HEK293 (cell line): Measurements from ENCODE around the gene B4GALT3.

Experiments
- CTCF ChIA-PET: fragments of 350-600 bp; formaldehyde crosslinking; extraction: SDS; loops from one replicate; lab custom pipeline; 2021; ENCODE audit warnings: antibody characterized with exemption; lab: Yijun Ruan, JAX
- POLR2A ChIA-PET: fragments of 300-600 bp; formaldehyde crosslinking; extraction: SDS; loops from one replicate; lab custom pipeline; 2020; ENCODE audit warnings: antibody characterized with exemption, inconsistent platforms; lab: Yijun Ruan, JAX
- H3K27ac ChIP-seq: fragments of 200-500 bp; sonication (Bioruptor generic); 2 replicates; pipeline ENCODE4 v1.5.1; 2014; ENCODE audit warnings: low read depth, low read length, control low read depth, inconsistent platforms; ENCODE audit errors: extremely low read depth
- H3K36me3 ChIP-seq, 2 experiments: fragments of 200-500 bp in 1 of 2; sonication (Bioruptor generic) in 1 of 2; 1 replicate in 1 of 2; 2 replicates in 1 of 2; pipeline ENCODE4 v1.5.1; 2014 to 2017; ENCODE audit warnings: inconsistent platforms in 2 of 2, low read length in 2 of 2; ENCODE audit not compliant: control insufficient read depth in 2 of 2, insufficient read depth in 1 of 2
- H3K4me1 ChIP-seq: fragments of 200-500 bp; sonication (Bioruptor generic); 2 replicates; pipeline ENCODE4 v1.5.1; 2014; ENCODE audit warnings: mild to moderate bottlenecking, low read length, inconsistent platforms; ENCODE audit not compliant: control insufficient read depth, insufficient read depth
- H3K4me3 ChIP-seq: 2 replicates; pipeline ENCODE4 v1.5.1; 2011; ENCODE audit warnings: low read depth, mild to moderate bottlenecking, control low read depth, low read length, moderate library complexity
- H3K9me3 ChIP-seq: fragments of 200-500 bp; sonication (Bioruptor generic); 2 replicates; pipeline ENCODE4 v1.5.1; 2014; ENCODE audit warnings: low read depth, low read length, inconsistent platforms; ENCODE audit not compliant: control insufficient read depth, insufficient read depth
- KLF10 ChIP-seq: fragments of 450-650 bp; IDR thresholded peaks from 2 replicates; pipeline ENCODE4 v1.5.1; 2018; ENCODE audit warnings: missing biosample characterization, mild to moderate bottlenecking, missing genetic modification characterization
- OSR2 ChIP-seq: fragments of 450-650 bp; formaldehyde crosslinking; IDR thresholded peaks from 2 replicates; pipeline ENCODE4 v1.5.1; 2016; ENCODE audit warnings: missing biosample characterization, missing genetic modification characterization
- WT1 ChIP-seq: fragments of 450-650 bp; formaldehyde crosslinking; IDR thresholded peaks from 2 replicates; pipeline ENCODE4 v1.5.1; 2016; ENCODE audit warnings: missing biosample characterization, missing genetic modification characterization
- ZBTB48 ChIP-seq: fragments of 450-650 bp; formaldehyde crosslinking; IDR thresholded peaks from 2 replicates; pipeline ENCODE4 v1.5.1; 2016; ENCODE audit warnings: missing biosample characterization, missing genetic modification characterization
- ZNF174 ChIP-seq: fragments of 450-650 bp; formaldehyde crosslinking; IDR thresholded peaks from 2 replicates; pipeline ENCODE4 v1.5.0; 2017; ENCODE audit warnings: missing biosample characterization, mild to moderate bottlenecking, missing genetic modification characterization
- ZNF239 ChIP-seq: fragments of 450-650 bp; formaldehyde crosslinking; IDR thresholded peaks from 2 replicates; pipeline ENCODE4 v1.5.1; 2016; ENCODE audit warnings: missing biosample characterization, missing genetic modification characterization
- ZNF248 ChIP-seq: fragments of 450-650 bp; formaldehyde crosslinking; IDR thresholded peaks from 2 replicates; pipeline ENCODE4 v1.5.1; 2017; ENCODE audit warnings: missing biosample characterization, missing genetic modification characterization
- ZNF274 ChIP-seq, 2 experiments: fragments of 200-500 bp in 1 of 2; fragments of 450-650 bp in 1 of 2; sonication (Bioruptor generic) in 1 of 2; formaldehyde crosslinking in 1 of 2; IDR thresholded peaks; 2 replicates each; pipeline versions ENCODE4 v1.5.1 to v1.6.1; 2014 to 2016; ENCODE audit warnings: borderline replicate concordance in 1 of 2, inconsistent platforms in 1 of 2, low read length in 1 of 2, missing biosample characterization in 1 of 2, missing genetic modification characterization in 1 of 2
- ZNF426 ChIP-seq: fragments of 450-650 bp; formaldehyde crosslinking; IDR thresholded peaks from 2 replicates; pipeline ENCODE4 v1.5.1; 2017; ENCODE audit warnings: missing biosample characterization, missing genetic modification characterization, mild to moderate bottlenecking, inconsistent platforms, moderate library complexity
- ZNF433 ChIP-seq: fragments of 450-650 bp; formaldehyde crosslinking; IDR thresholded peaks from 2 replicates; pipeline ENCODE4 v1.5.1; 2016; ENCODE audit warnings: missing biosample characterization, missing genetic modification characterization, low read depth
- ZNF626 ChIP-seq: fragments of 450-650 bp; sonication (Bioruptor Pico); formaldehyde crosslinking; IDR thresholded peaks from 2 replicates; pipeline ENCODE4 v1.5.1; 2018; ENCODE audit warnings: missing biosample characterization, missing genetic modification characterization, inconsistent platforms
- ZNF768 ChIP-seq: fragments of 450-650 bp; formaldehyde crosslinking; IDR thresholded peaks from 2 replicates; pipeline ENCODE4 v1.5.1; 2018; ENCODE audit warnings: missing biosample characterization, mild to moderate bottlenecking, missing genetic modification characterization
- TF ChIP-seq, protein P1 (sequence below): fragments of 450-650 bp; formaldehyde crosslinking; IDR thresholded peaks from 2 replicates; pipeline ENCODE4 v1.5.0; 2017; ENCODE audit warnings: missing biosample characterization, missing genetic modification characterization, borderline replicate concordance
- TF ChIP-seq, protein P2 (sequence below): fragments of 450-650 bp; formaldehyde crosslinking; IDR thresholded peaks from 2 replicates; pipeline ENCODE4 v1.5.1; 2017; ENCODE audit warnings: missing biosample characterization, missing genetic modification characterization
- TF ChIP-seq, protein P3 (sequence below): fragments of 450-650 bp; formaldehyde crosslinking; IDR thresholded peaks from 2 replicates; pipeline ENCODE4 v1.5.1; 2016; ENCODE audit warnings: missing biosample characterization, missing genetic modification characterization
- TF ChIP-seq, protein P4 (sequence below): fragments of 450-650 bp; formaldehyde crosslinking; IDR thresholded peaks from 2 replicates; pipeline ENCODE4 v1.5.1; 2017; ENCODE audit warnings: missing biosample characterization, mild to moderate bottlenecking, missing genetic modification characterization, moderate library complexity
- TF ChIP-seq, protein P5 (sequence below): fragments of 450-650 bp; formaldehyde crosslinking; IDR thresholded peaks from 2 replicates; pipeline ENCODE4 v1.5.1; 2016; ENCODE audit warnings: missing biosample characterization, missing genetic modification characterization
- TF ChIP-seq, protein P6 (sequence below): fragments of 450-650 bp; formaldehyde crosslinking; IDR thresholded peaks from 2 replicates; pipeline ENCODE4; 2016; ENCODE audit warnings: missing biosample characterization, missing genetic modification characterization
- TF ChIP-seq, protein P7 (sequence below): fragments of 450-650 bp; formaldehyde crosslinking; IDR thresholded peaks from 2 replicates; pipeline ENCODE4 v1.5.1; 2016; ENCODE audit warnings: missing biosample characterization, missing genetic modification characterization
- TF ChIP-seq, protein P8 (sequence below): fragments of 450-650 bp; formaldehyde crosslinking; IDR thresholded peaks from 2 replicates; pipeline ENCODE4 v1.5.1; 2016; ENCODE audit warnings: missing biosample characterization, missing genetic modification characterization

The B4GALT3 gene

DNA sequence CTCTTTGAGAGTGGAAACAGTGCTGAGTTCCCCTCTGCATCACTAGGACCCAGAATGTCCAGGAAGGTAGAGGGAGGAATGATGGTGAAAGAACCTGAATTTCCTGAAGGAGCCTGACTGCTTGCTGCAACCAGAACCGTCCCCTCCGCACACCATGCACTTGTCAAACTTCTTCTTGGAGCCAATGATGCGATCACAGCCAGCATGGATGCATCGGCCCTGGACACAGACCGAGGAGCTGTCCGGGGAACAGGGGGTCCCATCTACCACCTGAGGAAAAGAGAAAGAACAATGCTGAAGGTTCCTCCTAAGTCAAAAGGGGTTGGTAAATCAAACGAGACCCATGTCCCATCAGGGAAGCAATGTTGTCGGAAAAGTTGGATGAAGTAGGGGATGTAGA, 14.7 kb upstream of the B4GALT3 start (continued):
- TF ChIP-seq, protein P1, sequence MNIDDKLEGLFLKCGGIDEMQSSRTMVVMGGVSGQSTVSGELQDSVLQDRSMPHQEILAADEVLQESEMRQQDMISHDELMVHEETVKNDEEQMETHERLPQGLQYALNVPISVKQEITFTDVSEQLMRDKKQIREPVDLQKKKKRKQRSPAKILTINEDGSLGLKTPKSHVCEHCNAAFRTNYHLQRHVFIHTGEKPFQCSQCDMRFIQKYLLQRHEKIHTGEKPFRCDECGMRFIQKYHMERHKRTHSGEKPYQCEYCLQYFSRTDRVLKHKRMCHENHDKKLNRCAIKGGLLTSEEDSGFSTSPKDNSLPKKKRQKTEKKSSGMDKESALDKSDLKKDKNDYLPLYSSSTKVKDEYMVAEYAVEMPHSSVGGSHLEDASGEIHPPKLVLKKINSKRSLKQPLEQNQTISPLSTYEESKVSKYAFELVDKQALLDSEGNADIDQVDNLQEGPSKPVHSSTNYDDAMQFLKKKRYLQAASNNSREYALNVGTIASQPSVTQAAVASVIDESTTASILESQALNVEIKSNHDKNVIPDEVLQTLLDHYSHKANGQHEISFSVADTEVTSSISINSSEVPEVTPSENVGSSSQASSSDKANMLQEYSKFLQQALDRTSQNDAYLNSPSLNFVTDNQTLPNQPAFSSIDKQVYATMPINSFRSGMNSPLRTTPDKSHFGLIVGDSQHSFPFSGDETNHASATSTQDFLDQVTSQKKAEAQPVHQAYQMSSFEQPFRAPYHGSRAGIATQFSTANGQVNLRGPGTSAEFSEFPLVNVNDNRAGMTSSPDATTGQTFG (tag by site-specific recombination): no peak
- TF ChIP-seq OSR2 (no peak), ZNF433 (tag by site-specific recombination) (no peak)

DNA sequence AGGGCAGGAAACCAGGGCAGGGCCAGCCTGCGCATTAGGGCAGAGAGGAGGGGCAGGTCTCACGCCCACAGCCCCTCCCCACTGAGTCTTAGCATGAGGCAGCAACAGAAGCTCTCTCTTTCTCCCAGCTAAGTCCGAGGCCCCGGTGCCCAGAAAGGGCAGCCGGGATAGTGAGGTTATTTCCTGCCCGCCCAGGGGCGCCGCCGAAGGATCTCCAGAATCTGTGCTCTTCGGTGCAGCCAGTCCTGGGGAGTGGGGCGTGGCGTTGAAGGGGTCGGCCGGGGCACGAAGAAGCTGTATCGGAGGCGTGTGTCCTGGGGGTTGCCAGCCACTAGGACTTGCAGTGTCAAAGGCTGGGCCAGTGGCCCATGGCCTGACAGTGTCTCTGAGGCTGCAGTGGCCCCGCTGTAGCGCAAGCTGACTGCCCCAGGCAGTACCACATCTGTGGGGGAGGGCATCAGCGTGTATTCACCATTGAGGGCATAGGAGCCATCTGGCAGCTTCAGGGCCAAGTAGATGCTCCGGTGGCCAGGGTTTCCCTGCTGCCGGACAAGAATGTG, 13.7 kb upstream of the B4GALT3 start:
- POLR2A ChIA-PET: interaction anchor here (0.6 to 1.3 kb wide), 5 partner anchors 11 to 199 kb away, joined by 3 to 4 read pairs (median 3); partner anchors contain the start of genes NDUFS2 and PPOX
- Histone ChIP-seq H3K36me3 (no peaks in the 10 kb centered on the region), H3K27ac (no peak overlapping the region), H3K4me3 (no peak overlapping the region), H3K4me1 (no peaks in the 10 kb centered on the region), H3K9me3 (no peaks in the 10 kb centered on the region)
- CTCF ChIA-PET: interaction anchor here (0.7 to 4.5 kb wide), 17 partner anchors 9 to 251 kb away, joined by 3 to 45 read pairs (median 10); partner anchors contain the start of genes APOA2, NDUFS2, PPOX and TOMM40L
- TF ChIP-seq, protein P2, sequence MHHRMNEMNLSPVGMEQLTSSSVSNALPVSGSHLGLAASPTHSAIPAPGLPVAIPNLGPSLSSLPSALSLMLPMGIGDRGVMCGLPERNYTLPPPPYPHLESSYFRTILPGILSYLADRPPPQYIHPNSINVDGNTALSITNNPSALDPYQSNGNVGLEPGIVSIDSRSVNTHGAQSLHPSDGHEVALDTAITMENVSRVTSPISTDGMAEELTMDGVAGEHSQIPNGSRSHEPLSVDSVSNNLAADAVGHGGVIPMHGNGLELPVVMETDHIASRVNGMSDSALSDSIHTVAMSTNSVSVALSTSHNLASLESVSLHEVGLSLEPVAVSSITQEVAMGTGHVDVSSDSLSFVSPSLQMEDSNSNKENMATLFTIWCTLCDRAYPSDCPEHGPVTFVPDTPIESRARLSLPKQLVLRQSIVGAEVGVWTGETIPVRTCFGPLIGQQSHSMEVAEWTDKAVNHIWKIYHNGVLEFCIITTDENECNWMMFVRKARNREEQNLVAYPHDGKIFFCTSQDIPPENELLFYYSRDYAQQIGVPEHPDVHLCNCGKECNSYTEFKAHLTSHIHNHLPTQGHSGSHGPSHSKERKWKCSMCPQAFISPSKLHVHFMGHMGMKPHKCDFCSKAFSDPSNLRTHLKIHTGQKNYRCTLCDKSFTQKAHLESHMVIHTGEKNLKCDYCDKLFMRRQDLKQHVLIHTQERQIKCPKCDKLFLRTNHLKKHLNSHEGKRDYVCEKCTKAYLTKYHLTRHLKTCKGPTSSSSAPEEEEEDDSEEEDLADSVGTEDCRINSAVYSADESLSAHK: no peak
- no peak for TF ChIP-seq ZNF248 (tag by site-specific recombination)
- TF ChIP-seq ZNF768 (tag by site-specific recombination): no peak
- TF ChIP-seq ZNF626: no peak
- TF ChIP-seq ZNF433 (tag by site-specific recombination): no peak
- no peak for TF ChIP-seq ZNF239 (tag by site-specific recombination)
- TF ChIP-seq, protein P3, sequence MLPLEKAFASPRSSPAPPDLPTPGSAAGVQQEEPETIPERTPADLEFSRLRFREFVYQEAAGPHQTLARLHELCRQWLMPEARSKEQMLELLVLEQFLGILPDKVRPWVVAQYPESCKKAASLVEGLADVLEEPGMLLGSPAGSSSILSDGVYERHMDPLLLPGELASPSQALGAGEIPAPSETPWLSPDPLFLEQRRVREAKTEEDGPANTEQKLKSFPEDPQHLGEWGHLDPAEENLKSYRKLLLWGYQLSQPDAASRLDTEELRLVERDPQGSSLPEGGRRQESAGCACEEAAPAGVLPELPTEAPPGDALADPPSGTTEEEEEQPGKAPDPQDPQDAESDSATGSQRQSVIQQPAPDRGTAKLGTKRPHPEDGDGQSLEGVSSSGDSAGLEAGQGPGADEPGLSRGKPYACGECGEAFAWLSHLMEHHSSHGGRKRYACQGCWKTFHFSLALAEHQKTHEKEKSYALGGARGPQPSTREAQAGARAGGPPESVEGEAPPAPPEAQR: no peak
- TF ChIP-seq ZNF274 (IDR thresholded peaks at IDR 0.05; ENCODE audit: low read length): no peak
- no peak for TF ChIP-seq ZNF274 (tag by site-specific recombination; IDR thresholded peaks at IDR 0.05; ENCODE audit: borderline replicate concordance)
- TF ChIP-seq, protein P4, sequence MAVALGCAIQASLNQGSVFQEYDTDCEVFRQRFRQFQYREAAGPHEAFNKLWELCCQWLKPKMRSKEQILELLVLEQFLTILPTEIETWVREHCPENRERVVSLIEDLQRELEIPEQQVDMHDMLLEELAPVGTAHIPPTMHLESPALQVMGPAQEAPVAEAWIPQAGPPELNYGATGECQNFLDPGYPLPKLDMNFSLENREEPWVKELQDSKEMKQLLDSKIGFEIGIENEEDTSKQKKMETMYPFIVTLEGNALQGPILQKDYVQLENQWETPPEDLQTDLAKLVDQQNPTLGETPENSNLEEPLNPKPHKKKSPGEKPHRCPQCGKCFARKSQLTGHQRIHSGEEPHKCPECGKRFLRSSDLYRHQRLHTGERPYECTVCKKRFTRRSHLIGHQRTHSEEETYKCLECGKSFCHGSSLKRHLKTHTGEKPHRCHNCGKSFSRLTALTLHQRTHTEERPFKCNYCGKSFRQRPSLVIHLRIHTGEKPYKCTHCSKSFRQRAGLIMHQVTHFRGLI: no peak
- TF ChIP-seq, protein P5, sequence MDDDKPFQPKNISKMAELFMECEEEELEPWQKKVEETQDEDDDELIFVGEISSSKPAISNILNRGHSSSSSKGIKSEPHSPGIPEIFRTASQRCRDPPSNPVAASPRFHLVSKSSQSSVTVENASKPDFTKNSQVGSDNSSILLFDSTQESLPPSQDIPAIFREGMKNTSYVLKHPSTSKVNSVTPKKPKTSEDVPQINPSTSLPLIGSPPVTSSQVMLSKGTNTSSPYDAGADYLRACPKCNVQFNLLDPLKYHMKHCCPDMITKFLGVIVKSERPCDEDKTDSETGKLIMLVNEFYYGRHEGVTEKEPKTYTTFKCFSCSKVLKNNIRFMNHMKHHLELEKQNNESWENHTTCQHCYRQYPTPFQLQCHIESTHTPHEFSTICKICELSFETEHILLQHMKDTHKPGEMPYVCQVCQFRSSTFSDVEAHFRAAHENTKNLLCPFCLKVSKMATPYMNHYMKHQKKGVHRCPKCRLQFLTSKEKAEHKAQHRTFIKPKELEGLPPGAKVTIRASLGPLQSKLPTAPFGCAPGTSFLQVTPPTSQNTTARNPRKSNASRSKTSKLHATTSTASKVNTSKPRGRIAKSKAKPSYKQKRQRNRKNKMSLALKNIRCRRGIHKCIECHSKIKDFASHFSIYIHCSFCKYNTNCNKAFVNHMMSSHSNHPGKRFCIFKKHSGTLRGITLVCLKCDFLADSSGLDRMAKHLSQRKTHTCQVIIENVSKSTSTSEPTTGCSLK: no peak
- no peak for TF ChIP-seq ZNF174 (tag by site-specific recombination)
- TF ChIP-seq, protein P6, sequence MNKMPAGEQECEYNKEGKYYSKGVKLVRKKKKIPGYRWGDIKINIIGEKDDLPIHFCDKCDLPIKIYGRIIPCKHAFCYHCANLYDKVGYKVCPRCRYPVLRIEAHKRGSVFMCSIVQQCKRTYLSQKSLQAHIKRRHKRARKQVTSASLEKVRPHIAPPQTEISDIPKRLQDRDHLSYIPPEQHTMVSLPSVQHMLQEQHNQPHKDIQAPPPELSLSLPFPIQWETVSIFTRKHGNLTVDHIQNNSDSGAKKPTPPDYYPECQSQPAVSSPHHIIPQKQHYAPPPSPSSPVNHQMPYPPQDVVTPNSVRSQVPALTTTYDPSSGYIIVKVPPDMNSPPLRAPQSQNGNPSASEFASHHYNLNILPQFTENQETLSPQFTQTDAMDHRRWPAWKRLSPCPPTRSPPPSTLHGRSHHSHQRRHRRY (tag by site-specific recombination): no peak
- no peak for TF ChIP-seq ZBTB48 (tag by site-specific recombination)
- no peak for TF ChIP-seq ZNF426
- TF ChIP-seq, protein P7, sequence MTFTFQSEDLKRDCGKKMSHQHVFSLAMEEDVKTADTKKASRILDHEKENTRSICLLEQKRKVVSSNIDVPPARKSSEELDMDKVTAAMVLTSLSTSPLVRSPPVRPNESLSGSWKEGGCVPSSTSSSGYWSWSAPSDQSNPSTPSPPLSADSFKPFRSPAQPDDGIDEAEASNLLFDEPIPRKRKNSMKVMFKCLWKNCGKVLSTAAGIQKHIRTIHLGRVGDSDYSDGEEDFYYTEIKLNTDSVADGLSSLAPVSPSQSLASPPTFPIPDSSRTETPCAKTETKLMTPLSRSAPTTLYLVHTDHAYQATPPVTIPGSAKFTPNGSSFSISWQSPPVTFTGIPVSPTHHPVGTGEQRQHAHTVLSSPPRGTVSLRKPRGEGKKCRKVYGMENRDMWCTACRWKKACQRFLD (tag by site-specific recombination): no peak
- TF ChIP-seq, protein P8, sequence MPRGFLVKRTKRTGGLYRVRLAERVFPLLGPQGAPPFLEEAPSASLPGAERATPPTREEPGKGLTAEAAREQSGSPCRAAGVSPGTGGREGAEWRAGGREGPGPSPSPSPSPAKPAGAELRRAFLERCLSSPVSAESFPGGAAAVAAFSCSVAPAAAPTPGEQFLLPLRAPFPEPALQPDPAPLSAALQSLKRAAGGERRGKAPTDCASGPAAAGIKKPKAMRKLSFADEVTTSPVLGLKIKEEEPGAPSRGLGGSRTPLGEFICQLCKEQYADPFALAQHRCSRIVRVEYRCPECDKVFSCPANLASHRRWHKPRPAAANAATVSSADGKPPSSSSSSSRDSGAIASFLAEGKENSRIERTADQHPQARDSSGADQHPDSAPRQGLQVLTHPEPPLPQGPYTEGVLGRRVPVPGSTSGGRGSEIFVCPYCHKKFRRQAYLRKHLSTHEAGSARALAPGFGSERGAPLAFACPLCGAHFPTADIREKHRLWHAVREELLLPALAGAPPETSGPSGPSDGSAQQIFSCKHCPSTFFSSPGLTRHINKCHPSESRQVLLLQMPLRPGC (tag by site-specific recombination): no peak
- TF ChIP-seq KLF10 (tag by site-specific recombination): no peak
- TF ChIP-seq WT1 (tag by site-specific recombination): no peak
